H9 (cell line): ENCODE results near the gene SLCO2A1. TPM values are rescaled to one million over a fixed set of nuclear protein-coding genes. Genes with fewer than 3 reads are reported as not detected.

Source experiments
- DNase-seq: peaks from one replicate; pipeline ENCODE4 v3.0.0-alpha.2; 2017
- H2AFZ ChIP-seq: one replicate; pipeline ENCODE4 v1.6.1; 2013; ENCODE audit warnings: mild to moderate bottlenecking, low read length, control low read depth, moderate library complexity
- H2AK5ac ChIP-seq: 2 replicates; pipeline ENCODE4 v1.6.1; 2013; ENCODE audit warnings: low read length, control low read depth, mixed read lengths; ENCODE audit not compliant: insufficient read length
- H2BK120ac ChIP-seq: one replicate; pipeline ENCODE4 v1.6.1; 2013; ENCODE audit warnings: low read depth, mild to moderate bottlenecking, low read length, control low read depth, inconsistent platforms; ENCODE audit not compliant: poor library complexity, severe bottlenecking
- H2BK12ac ChIP-seq: 2 replicates; pipeline ENCODE4 v1.6.1; 2013; ENCODE audit warnings: low read length, control low read depth, mixed read lengths, low read depth; ENCODE audit not compliant: insufficient read length
- H2BK15ac ChIP-seq: 2 replicates; pipeline ENCODE4 v1.6.1; 2013; ENCODE audit warnings: low read depth, low read length, control low read depth
- H2BK20ac ChIP-seq: one replicate; pipeline ENCODE4 v1.6.1; 2013; ENCODE audit warnings: low read depth, mild to moderate bottlenecking, low read length, control low read depth, inconsistent platforms; ENCODE audit not compliant: poor library complexity, severe bottlenecking
- H2BK5ac ChIP-seq: 2 replicates; pipeline ENCODE4 v1.6.1; 2013; ENCODE audit warnings: low read length, control low read depth, mixed read lengths; ENCODE audit not compliant: insufficient read length
- H3K14ac ChIP-seq: 2 replicates; pipeline ENCODE4 v1.6.1; 2013; ENCODE audit warnings: low read length, control low read depth; ENCODE audit not compliant: insufficient read depth
- H3K18ac ChIP-seq: 2 replicates; pipeline ENCODE4 v1.6.1; 2013; ENCODE audit warnings: low read depth, mild to moderate bottlenecking, mixed read lengths, low read length, control low read depth; ENCODE audit not compliant: insufficient read length
- H3K23ac ChIP-seq: 2 replicates; pipeline ENCODE4 v1.6.1; 2013; ENCODE audit warnings: low read length, control low read depth, mixed read lengths, low read depth; ENCODE audit not compliant: insufficient read length
- H3K23me2 ChIP-seq: 2 replicates; pipeline ENCODE4 v1.6.1; 2013; ENCODE audit warnings: low read depth, mild to moderate bottlenecking, mixed read lengths, low read length, control low read depth; ENCODE audit not compliant: insufficient read length, poor library complexity, severe bottlenecking
- H3K27ac ChIP-seq: 2 replicates; pipeline ENCODE4 v1.5.1; 2013; ENCODE audit warnings: low read length, control low read depth, mixed read lengths, low read depth; ENCODE audit not compliant: insufficient read length
- H3K27me3 ChIP-seq: 2 replicates; pipeline ENCODE4 v1.6.1; 2013; ENCODE audit warnings: low read length, control low read depth, inconsistent platforms; ENCODE audit not compliant: insufficient read depth
- H3K4ac ChIP-seq: 2 replicates; pipeline ENCODE4 v1.6.1; 2013; ENCODE audit warnings: low read depth, mild to moderate bottlenecking, control low read depth, inconsistent platforms, low read length, moderate library complexity
- H3K4me1 ChIP-seq: 2 replicates; pipeline ENCODE4 v1.6.1; 2013; ENCODE audit warnings: low read length, control low read depth, inconsistent platforms; ENCODE audit not compliant: insufficient read depth
- H3K4me2 ChIP-seq: 2 replicates; pipeline ENCODE4 v1.6.1; 2013; ENCODE audit warnings: low read length, control low read depth, mixed read lengths; ENCODE audit not compliant: insufficient read length, insufficient read depth
- H3K56ac ChIP-seq: 2 replicates; pipeline ENCODE4 v1.6.1; 2013; ENCODE audit warnings: low read depth, mild to moderate bottlenecking, mixed read lengths, low read length, control low read depth; ENCODE audit not compliant: insufficient read length
- H3K79me1 ChIP-seq: 2 replicates; pipeline ENCODE4 v1.6.1; 2013; ENCODE audit warnings: low read depth, mild to moderate bottlenecking, moderate library complexity, low read length, control low read depth, inconsistent platforms; ENCODE audit not compliant: insufficient read depth, poor library complexity, severe bottlenecking
- H3K79me2 ChIP-seq: 2 replicates; pipeline ENCODE4 v1.6.1; 2013; ENCODE audit warnings: low read length, control low read depth, inconsistent platforms; ENCODE audit not compliant: insufficient read depth
- H3K9ac ChIP-seq: 2 replicates; pipeline ENCODE4 v1.6.1; 2013; ENCODE audit warnings: low read length, control low read depth, mixed read lengths; ENCODE audit not compliant: insufficient read length; ENCODE audit errors: extremely low read depth
- H3K9me3 ChIP-seq: one replicate; pipeline ENCODE4 v1.6.1; 2013; ENCODE audit warnings: low read depth, low read length, inconsistent platforms; ENCODE audit not compliant: control insufficient read depth
- H3T11ph ChIP-seq: one replicate; pipeline ENCODE4 v1.6.1; 2013; ENCODE audit warnings: mild to moderate bottlenecking, low read length, control low read depth, inconsistent platforms
- H4K20me1 ChIP-seq: one replicate; pipeline ENCODE4 v1.6.1; 2013; ENCODE audit not compliant: control insufficient read depth, insufficient read length, insufficient read depth
- H4K5ac ChIP-seq: 2 replicates; pipeline ENCODE4 v1.6.1; 2013; ENCODE audit warnings: low read depth, mild to moderate bottlenecking, mixed read lengths, low read length, control low read depth; ENCODE audit not compliant: insufficient read length
- H4K8ac ChIP-seq: replicated peaks from 2 replicates; pipeline ENCODE4 v1.6.1; 2013; ENCODE audit warnings: low read length, control low read depth, mixed read lengths, low read depth; ENCODE audit not compliant: insufficient read length
- H4K91ac ChIP-seq: 2 replicates; pipeline ENCODE4 v1.6.1; 2013; ENCODE audit warnings: low read depth, mild to moderate bottlenecking, moderate library complexity, mixed read lengths, low read length, control low read depth; ENCODE audit not compliant: insufficient read length
- H3K27ac Mint-ChIP-seq, 3 experiments: 2 replicates in 2 of 3; 3 replicates in 1 of 3; pipeline ENCODE4 v1.8.0; 2020 to 2021; ENCODE audit warnings: mixed read lengths in 3 of 3, mild to moderate bottlenecking in 1 of 3, moderate library complexity in 1 of 3
- H3K27me3 Mint-ChIP-seq: 2 replicates; pipeline ENCODE4 v1.8.0; 2021; ENCODE audit warnings: low read depth, mild to moderate bottlenecking, moderate library complexity, mixed read lengths
- H3K36me3 Mint-ChIP-seq, 3 experiments: 2 replicates in 2 of 3; 3 replicates in 1 of 3; pipeline ENCODE4 v1.8.0; 2020 to 2021; ENCODE audit warnings: low read depth in 3 of 3, mixed read lengths in 3 of 3; ENCODE audit not compliant: insufficient read depth in 1 of 3
- H3K4me1 Mint-ChIP-seq, 2 experiments: 2 replicates each; pipeline ENCODE4 v1.8.0; 2020; ENCODE audit warnings: mixed read lengths in 2 of 2
- H3K4me3 Mint-ChIP-seq, 2 experiments: 2 replicates in 1 of 2; 3 replicates in 1 of 2; pipeline ENCODE4 v1.8.0; 2020 to 2021; ENCODE audit warnings: mild to moderate bottlenecking in 2 of 2, mixed read lengths in 2 of 2, moderate library complexity in 1 of 2
- H3K9me3 Mint-ChIP-seq, 2 experiments: 2 replicates in 1 of 2; 3 replicates in 1 of 2; pipeline ENCODE4 v1.8.0; 2020; ENCODE audit warnings: mild to moderate bottlenecking in 2 of 2, mixed read lengths in 2 of 2, moderate library complexity in 1 of 2
- total RNA-seq: library from RNA; stranded (reverse); gene quantifications from 2 replicates; pipeline ENCODE4 v1.2.1, GENCODE V29; 2021
- TF ChIP-seq, protein P1 (sequence below): fragments of 200-600 bp; sonication (generic); conservative IDR thresholded peaks from 3 replicates; pipeline ENCODE4 v1.8.0; 2021; ENCODE audit warnings: antibody characterized with exemption, mild to moderate bottlenecking

The SLCO2A1 gene
- total RNA-seq, 1 experiment from 2014 or later, result 0.98 TPM

DNA sequence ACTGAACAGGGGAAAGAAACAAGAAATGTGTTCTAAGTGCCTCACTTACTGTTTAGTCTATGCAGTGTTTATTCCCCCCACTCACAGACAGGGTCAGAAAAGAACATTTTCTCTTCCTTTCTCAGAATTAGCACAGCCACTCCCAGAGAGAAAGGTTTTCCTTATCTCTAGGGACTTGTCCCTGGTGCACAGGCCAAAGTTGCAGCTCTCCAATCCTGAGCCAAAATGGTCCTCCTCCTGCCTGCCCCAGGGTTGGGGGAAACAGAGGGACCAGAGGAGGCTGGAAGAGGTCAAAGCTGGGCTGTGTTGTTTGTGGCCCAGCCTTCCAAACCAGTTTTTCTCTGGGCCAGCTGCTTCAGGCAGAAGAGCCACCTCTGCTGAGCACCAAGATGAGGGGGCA is 146.1 kb downstream of the SLCO2A1 start:
- no peak overlapping the region for H3K4me2 ChIP-seq
- Mint-ChIP-seq H3K9me3 (peaks cover 0 to 5% of the 10 kb centered on the region in 2 experiments; a peak in 3 of 5 replicates), H3K36me3 (peaks cover 0 to 6% (median 3%) of the 10 kb centered on the region in 3 experiments; a peak in 3 of 7 replicates), H3K27ac (no peak overlapping the region), H3K4me1 (peaks cover 5 to 12% of the 10 kb centered on the region in 2 experiments), H3K4me3 (no peak overlapping the region), H3K27me3 (peaks cover 5% of the 10 kb centered on the region)
- H3K27me3 ChIP-seq, result no peaks in the 10 kb centered on the region
- H2BK20ac ChIP-seq, result no peak overlapping the region
- no peak overlapping the region for H2AFZ ChIP-seq
- DNase-seq, result no peak
- H3K9me3 ChIP-seq, result no peaks in the 10 kb centered on the region
- H4K5ac ChIP-seq, result no peak overlapping the region
- no peak overlapping the region for H2AK5ac ChIP-seq
- no peak overlapping the region for H2BK5ac ChIP-seq
- no peak overlapping the region for H3K18ac ChIP-seq
- H2BK120ac ChIP-seq, result no peak overlapping the region
- H4K8ac ChIP-seq, result no peak overlapping the region
- no peak overlapping the region for H2BK12ac ChIP-seq
- H3K79me2 ChIP-seq, result no peaks in the 10 kb centered on the region
- H3K27ac ChIP-seq, result no peak overlapping the region
- no peak overlapping the region for H2BK15ac ChIP-seq
- no peaks in the 10 kb centered on the region for H3K79me1 ChIP-seq
- no peak overlapping the region for H3T11ph ChIP-seq
- H3K4me1 ChIP-seq, result no peaks in the 10 kb centered on the region
- no peak overlapping the region for H3K56ac ChIP-seq
- no peaks in the 10 kb centered on the region for H3K23me2 ChIP-seq
- TF ChIP-seq, protein P1, sequence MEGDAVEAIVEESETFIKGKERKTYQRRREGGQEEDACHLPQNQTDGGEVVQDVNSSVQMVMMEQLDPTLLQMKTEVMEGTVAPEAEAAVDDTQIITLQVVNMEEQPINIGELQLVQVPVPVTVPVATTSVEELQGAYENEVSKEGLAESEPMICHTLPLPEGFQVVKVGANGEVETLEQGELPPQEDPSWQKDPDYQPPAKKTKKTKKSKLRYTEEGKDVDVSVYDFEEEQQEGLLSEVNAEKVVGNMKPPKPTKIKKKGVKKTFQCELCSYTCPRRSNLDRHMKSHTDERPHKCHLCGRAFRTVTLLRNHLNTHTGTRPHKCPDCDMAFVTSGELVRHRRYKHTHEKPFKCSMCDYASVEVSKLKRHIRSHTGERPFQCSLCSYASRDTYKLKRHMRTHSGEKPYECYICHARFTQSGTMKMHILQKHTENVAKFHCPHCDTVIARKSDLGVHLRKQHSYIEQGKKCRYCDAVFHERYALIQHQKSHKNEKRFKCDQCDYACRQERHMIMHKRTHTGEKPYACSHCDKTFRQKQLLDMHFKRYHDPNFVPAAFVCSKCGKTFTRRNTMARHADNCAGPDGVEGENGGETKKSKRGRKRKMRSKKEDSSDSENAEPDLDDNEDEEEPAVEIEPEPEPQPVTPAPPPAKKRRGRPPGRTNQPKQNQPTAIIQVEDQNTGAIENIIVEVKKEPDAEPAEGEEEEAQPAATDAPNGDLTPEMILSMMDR, result no peak
- H4K20me1 ChIP-seq, result no peaks in the 10 kb centered on the region
- H3K14ac ChIP-seq, result no peak overlapping the region
- no peak overlapping the region for H3K23ac ChIP-seq
- no peak overlapping the region for H4K91ac ChIP-seq
- H3K4ac ChIP-seq, result no peak overlapping the region
- H3K9ac ChIP-seq, result no peak overlapping the region
